ENCODE data around the gene PAQR5.
"Not testable (repeated sequence)": the region's sequence is repeated elsewhere in the genome, so short reads cannot be mapped to it uniquely, and the experiment has no call there.

PAQR5 gene

GRCh38 chr15:69293741-69294615, 4.7 kb upstream of the PAQR5 start:
- no peak for FAIRE-seq

- FAIRE-seq, result no peak
Measured at GRCh38 chr15:69296606-69297005, 2.1 kb upstream of the PAQR5 start.

GRCh38 chr15:69297642-69298353, 914 bp upstream of the PAQR5 start:
- FAIRE-seq, result no peak

GRCh38 chr15:69298354-69298696, 387 bp upstream of the PAQR5 start:
- no peak for FAIRE-seq

GRCh38 chr15:69299451-69299886, 757 bp downstream of the PAQR5 start:
- no peak for FAIRE-seq

- no peak for FAIRE-seq
Measured at GRCh38 chr15:69299943-69300588, 1.4 kb downstream of the PAQR5 start.

- not testable (repeated sequence) for FAIRE-seq
Measured at GRCh38 chr15:69301101-69301500, 2.4 kb downstream of the PAQR5 start.

- FAIRE-seq, result not testable (repeated sequence)
Measured at GRCh38 chr15:69302087-69302486, 3.4 kb downstream of the PAQR5 start.

- no peak for FAIRE-seq
Measured at GRCh38 chr15:69302929-69303328, 4.2 kb downstream of the PAQR5 start.

GRCh38 chr15:69303337-69304181, 4.8 kb downstream of the PAQR5 start:
- no peak for FAIRE-seq

GRCh38 chr15:69304182-69304545, 5.5 kb downstream of the PAQR5 start:
- no peak for FAIRE-seq

- FAIRE-seq, result no peak
Measured at GRCh38 chr15:69305204-69305931, 6.7 kb downstream of the PAQR5 start.

- FAIRE-seq, result no peak
Measured at GRCh38 chr15:69305933-69306568, 7.3 kb downstream of the PAQR5 start.

GRCh38 chr15:69307939-69308338, 9.2 kb downstream of the PAQR5 start:
- FAIRE-seq, result no peak

- no peak for FAIRE-seq
Measured at GRCh38 chr15:69308949-69309348, 10.2 kb downstream of the PAQR5 start.

GRCh38 chr15:69311319-69311721, 12.6 kb downstream of the PAQR5 start:
- no peak for FAIRE-seq

GRCh38 chr15:69313432-69314000, 14.8 kb downstream of the PAQR5 start:
- FAIRE-seq, result no peak

GRCh38 chr15:69314131-69314530, 15.4 kb downstream of the PAQR5 start:
- FAIRE-seq, result no peak

- FAIRE-seq, result no peak
Measured at GRCh38 chr15:69314736-69315135, 16.0 kb downstream of the PAQR5 start.

GRCh38 chr15:69315402-69316110, 16.8 kb downstream of the PAQR5 start:
- FAIRE-seq, result no peak

GRCh38 chr15:69316291-69316690, 17.6 kb downstream of the PAQR5 start:
- no peak for FAIRE-seq

Data from A204.1 (cell line).